Measurements from ENCODE around the gene CLCN5.

CLCN5 gene

GRCh38 chrX:50067435-50068284, 145.3 kb downstream of the CLCN5 start:
- DNase-seq (ENCODE audit: insufficient read length, low spot score) (no peak), FAIRE-seq (no peak)
- TF ChIP-seq CTCF (IDR thresholded peaks at IDR 0.05; ENCODE audit: insufficient read depth, missing control alignments), result no peak

DNA sequence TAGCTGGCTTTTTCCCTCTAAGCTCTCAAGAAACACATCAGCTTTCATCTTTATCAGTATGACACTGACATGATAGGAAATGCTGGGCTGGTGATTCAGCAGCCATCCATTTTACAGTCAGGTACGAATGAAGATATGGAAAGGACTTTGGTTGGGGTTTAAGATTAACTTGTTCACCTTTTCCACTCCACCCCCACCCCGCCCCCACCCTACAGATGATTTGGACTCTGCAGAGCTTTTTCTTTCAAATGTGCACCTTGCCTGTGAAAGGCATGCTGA, 145.8 kb downstream of the CLCN5 start:
- no peak for TF ChIP-seq CTCF (IDR thresholded peaks at IDR 0.05; ENCODE audit: insufficient read depth, missing control alignments)
- no peak for FAIRE-seq
- DNase-seq (ENCODE audit: insufficient read length, low spot score), result no peak

GRCh38 chrX:50068893-50069292, 146.5 kb downstream of the CLCN5 start:
- TF ChIP-seq CTCF (IDR thresholded peaks at IDR 0.05; ENCODE audit: insufficient read depth, missing control alignments), result no peak
- FAIRE-seq (no peak), DNase-seq (ENCODE audit: insufficient read length, low spot score) (no peak)

DNA sequence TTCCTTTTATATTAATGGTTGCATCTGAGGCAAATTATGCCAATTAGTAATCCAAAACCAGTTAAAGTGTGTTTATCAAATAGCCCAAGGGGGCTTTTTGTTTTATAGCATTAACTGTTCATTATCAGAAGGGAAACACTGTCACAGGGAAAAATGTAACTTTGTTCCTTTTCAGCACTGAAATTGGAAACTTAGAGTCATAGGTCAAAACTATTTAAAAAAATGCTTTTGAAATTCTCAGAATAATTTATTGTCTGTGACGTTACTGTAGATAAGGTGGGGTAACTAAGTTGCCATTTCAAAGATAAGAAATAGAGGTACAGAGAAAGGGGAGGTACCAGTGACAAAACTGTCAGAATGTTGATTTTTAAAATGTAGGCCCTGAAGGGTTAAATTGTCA, 149.1 kb downstream of the CLCN5 start:
- TF ChIP-seq CTCF (IDR thresholded peaks at IDR 0.05; ENCODE audit: insufficient read depth, missing control alignments), result no peak
- FAIRE-seq (no peak), DNase-seq (ENCODE audit: insufficient read length, low spot score) (no peak)

DNA sequence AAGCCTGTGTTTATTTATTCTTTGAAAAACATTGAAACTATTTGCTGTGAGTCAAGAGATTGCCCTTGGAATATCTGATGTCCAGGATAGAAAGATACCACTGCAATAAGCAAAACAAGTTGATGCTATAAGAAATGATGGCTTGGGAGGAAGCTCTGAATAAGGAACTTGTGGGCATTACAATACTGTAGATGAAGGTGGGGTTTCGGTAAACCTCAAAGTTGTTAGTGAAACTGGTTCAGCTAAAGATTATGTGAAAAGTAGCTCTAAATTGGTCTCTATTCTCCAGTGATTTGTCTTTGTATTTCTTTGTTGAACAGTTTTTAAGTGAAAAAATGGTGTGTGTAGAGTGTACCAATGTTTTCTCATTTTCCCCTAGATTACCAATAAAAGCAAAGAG, 149.7 kb downstream of the CLCN5 start:
- no peak for TF ChIP-seq CTCF (IDR thresholded peaks at IDR 0.05; ENCODE audit: insufficient read depth, missing control alignments)
- DNase-seq (ENCODE audit: insufficient read length, low spot score), result no peak
- no peak for FAIRE-seq

GRCh38 chrX:50073601-50074000, 151.2 kb downstream of the CLCN5 start:
- FAIRE-seq, result no peak

More at GRCh38 chrX:50073601-50074000, 151.2 kb downstream of the CLCN5 start:
- DNase-seq (ENCODE audit: insufficient read length, low spot score), result no peak
- TF ChIP-seq CTCF (IDR thresholded peaks at IDR 0.05; ENCODE audit: insufficient read depth, missing control alignments), result no peak

All from D721Med (cell line).